Dendritic cell treated with granulocyte-macrophage colony-stimulating factor and Interleukin-4, amounts not matched to agents 40 ng/mL and 50 ng/mL, for 4 days (primary cell): Measurements from ENCODE around the gene HOXC9.

Experiments used
- H3K27ac Mint-ChIP-seq: one replicate; pipeline ENCODE4 v1.8.0; 2022; ENCODE audit warnings: mild to moderate bottlenecking, mixed read lengths
- H3K27me3 Mint-ChIP-seq: one replicate; pipeline ENCODE4 v1.8.0; 2022; ENCODE audit warnings: mild to moderate bottlenecking, mixed read lengths
- H3K36me3 Mint-ChIP-seq: one replicate; pipeline ENCODE4 v1.8.0; 2022; ENCODE audit warnings: low read depth, mixed read lengths
- H3K4me1 Mint-ChIP-seq: one replicate; pipeline ENCODE4 v1.8.0; 2022; ENCODE audit warnings: low read depth, mixed read lengths
- H3K4me3 Mint-ChIP-seq: one replicate; pipeline ENCODE4 v1.8.0; 2022; ENCODE audit warnings: mild to moderate bottlenecking, moderate library complexity, mixed read lengths
- H3K9me3 Mint-ChIP-seq: one replicate; pipeline ENCODE4 v1.8.0; 2022; ENCODE audit warnings: mixed read lengths
- intact Hi-C: fragments of 100-400 bp; cut with micrococcal nuclease; formaldehyde crosslinking; loops from one replicate; pipeline ENCODE4 v1.15.0; 2022

The HOXC9 gene

DNA sequence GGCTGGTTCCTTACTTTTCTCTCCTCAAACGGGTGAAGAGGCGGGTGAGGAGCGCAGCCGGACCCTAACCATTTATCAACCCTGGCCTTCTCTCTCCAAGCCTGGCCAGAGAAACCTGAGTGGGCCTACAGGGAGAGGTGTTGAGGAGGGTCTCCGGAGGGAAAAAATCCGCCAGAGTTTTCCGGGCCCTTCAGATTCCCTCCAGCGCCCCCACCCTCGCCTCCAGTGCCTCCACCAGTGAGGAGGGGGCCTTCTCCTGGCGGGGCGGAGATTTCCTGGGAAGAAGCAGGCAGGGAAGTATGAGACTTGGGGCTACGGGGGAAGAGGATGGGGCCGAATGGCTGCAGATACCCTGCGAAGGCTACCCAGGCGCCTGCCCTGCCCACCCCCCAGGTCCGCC is 31.5 kb downstream of the HOXC9 start:
- peaks cover 23% of the 10 kb centered on the region for H3K4me1 Mint-ChIP-seq
- peaks cover 7% of the 10 kb centered on the region for H3K9me3 Mint-ChIP-seq

DNA sequence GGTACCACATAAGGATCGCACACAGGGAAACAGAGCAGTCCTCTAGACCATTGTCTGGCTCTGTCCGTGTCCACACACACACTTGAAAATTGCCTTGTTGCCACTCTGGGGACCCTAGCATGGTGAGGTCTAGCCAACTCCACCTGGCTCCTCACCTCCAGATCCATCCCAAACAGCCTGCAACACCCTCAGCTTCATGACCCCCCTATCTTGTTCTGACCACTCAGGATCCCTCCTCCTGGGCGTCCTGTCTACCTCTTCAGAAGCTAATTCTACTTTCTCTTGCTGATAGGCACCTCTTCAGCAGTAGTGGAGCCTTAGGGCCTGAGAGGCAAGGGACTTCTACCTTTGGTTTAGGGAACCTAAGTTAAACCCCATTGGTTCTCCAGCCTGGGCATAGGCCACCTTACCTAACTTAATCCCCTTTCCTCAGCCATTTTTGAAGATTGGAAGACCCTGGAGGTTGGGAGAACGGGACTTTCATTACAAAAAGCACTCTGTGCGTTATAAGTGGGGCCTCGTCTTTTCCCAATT is 32.2 kb downstream of the HOXC9 start:
- intact Hi-C loops = loop anchor here (2.0 to 5.0 kb wide), 2 partner anchors 95 to 159 kb away; no protein-coding TSS in a partner anchor
- H3K4me1 Mint-ChIP-seq = peaks cover 16% of the 10 kb centered on the region
- peaks cover 93% of the 10 kb centered on the region for H3K27me3 Mint-ChIP-seq
- no peaks in the 10 kb centered on the region for H3K36me3 Mint-ChIP-seq
- H3K4me3 Mint-ChIP-seq = no peak overlapping the region
- no peak overlapping the region for H3K27ac Mint-ChIP-seq
- peaks cover 7% of the 10 kb centered on the region for H3K9me3 Mint-ChIP-seq

More for the DNA sequence above, 31.5 kb downstream of the HOXC9 start:
- intact Hi-C loops = loop anchor here (5.0 kb wide), 1 partner anchor 96 kb away; no protein-coding TSS in a partner anchor
- peaks cover 93% of the 10 kb centered on the region for H3K27me3 Mint-ChIP-seq
- H3K36me3 Mint-ChIP-seq = no peaks in the 10 kb centered on the region
- no peak overlapping the region for H3K27ac Mint-ChIP-seq
- no peak overlapping the region for H3K4me3 Mint-ChIP-seq

DNA sequence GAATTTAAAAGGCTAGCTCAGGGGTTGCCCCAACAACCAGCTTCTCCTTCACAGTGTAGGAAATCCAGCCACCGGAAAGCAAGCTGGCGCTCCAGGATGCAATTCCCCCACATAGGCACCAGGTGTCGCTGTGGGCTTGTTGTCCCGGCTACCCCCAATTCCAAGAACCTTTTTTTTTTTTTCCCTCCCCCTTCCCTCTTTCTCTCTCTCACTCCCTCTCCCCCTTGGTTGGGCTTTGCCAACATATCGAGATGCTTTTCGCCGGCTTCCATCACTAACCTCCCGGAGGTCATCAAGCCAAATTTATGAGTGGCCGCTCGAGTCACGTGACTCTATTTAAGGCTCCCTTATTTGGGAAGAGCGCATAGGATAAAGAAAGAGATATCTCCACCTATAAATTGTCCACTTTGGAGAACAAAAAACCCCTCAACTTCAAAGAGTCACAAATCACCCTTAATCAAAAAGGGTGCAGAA is 32.7 kb downstream of the HOXC9 start, which contains the start of gene HOXC5:
HOXC5 (plus strand) TSS at position 424 of the 474 bp plus-strand sequence. CDS start 73 bp downstream, outside the sequence.
- H3K27ac Mint-ChIP-seq = no peak within 1 kb of the TSS
- H3K4me3 Mint-ChIP-seq = no peak within 1 kb of the TSS
- H3K9me3 Mint-ChIP-seq = peaks cover 7% of the 10 kb centered on the region

DNA sequence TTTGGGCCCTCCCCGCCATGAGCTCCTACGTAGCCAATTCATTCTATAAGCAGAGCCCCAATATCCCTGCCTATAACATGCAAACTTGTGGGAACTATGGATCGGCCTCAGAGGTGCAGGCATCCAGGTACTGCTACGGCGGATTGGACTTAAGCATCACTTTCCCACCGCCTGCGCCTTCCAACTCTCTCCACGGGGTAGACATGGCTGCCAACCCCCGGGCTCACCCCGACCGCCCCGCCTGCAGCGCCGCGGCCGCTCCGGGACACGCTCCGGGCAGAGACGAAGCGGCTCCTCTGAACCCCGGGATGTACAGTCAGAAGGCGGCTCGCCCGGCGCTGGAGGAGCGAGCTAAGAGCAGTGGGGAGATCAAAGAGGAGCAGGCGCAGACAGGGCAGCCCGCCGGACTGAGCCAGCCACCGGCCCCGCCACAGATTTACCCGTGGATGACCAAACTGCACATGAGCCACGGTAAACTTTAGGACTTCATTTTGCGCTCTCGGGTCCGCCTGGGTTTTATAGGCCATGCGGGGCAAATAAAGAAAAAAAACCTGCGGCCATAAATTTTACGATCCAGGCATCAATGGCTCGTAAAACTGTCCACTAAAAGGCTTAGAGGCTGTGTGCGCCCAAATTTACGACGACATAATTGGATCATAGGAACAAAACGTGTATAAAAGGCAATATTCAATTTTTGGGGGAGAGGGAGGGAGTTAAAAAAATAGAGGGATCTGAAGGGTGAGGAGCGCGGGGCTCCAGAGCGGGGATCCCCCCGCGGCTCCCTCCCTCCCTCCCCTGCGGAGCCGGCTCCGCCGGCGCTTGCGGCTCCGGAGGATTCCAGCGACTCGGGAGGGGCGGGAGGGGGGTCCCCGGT is 33.4 kb downstream of the HOXC9 start:
- peaks cover 14% of the 10 kb centered on the region for H3K4me1 Mint-ChIP-seq
- H3K27me3 Mint-ChIP-seq = peaks cover 94% of the 10 kb centered on the region
- intact Hi-C loops = loop anchor here (2.0 to 5.0 kb wide), 2 partner anchors 94 to 157 kb away; no protein-coding TSS in a partner anchor
- H3K9me3 Mint-ChIP-seq = peaks cover 7% of the 10 kb centered on the region
- H3K36me3 Mint-ChIP-seq = no peaks in the 10 kb centered on the region
- H3K27ac Mint-ChIP-seq = no peak overlapping the region
- H3K4me3 Mint-ChIP-seq = no peak overlapping the region

More for the DNA sequence above, 32.7 kb downstream of the HOXC9 start, which contains the start of gene HOXC5:
- peaks cover 93% of the 10 kb centered on the region for H3K27me3 Mint-ChIP-seq
- peaks cover 15% of the 10 kb centered on the region for H3K4me1 Mint-ChIP-seq
- H3K36me3 Mint-ChIP-seq = no peaks in the 10 kb centered on the region
- intact Hi-C loops = loop anchor here (2.0 to 5.0 kb wide), 2 partner anchors 95 to 158 kb away; no protein-coding TSS in a partner anchor

DNA sequence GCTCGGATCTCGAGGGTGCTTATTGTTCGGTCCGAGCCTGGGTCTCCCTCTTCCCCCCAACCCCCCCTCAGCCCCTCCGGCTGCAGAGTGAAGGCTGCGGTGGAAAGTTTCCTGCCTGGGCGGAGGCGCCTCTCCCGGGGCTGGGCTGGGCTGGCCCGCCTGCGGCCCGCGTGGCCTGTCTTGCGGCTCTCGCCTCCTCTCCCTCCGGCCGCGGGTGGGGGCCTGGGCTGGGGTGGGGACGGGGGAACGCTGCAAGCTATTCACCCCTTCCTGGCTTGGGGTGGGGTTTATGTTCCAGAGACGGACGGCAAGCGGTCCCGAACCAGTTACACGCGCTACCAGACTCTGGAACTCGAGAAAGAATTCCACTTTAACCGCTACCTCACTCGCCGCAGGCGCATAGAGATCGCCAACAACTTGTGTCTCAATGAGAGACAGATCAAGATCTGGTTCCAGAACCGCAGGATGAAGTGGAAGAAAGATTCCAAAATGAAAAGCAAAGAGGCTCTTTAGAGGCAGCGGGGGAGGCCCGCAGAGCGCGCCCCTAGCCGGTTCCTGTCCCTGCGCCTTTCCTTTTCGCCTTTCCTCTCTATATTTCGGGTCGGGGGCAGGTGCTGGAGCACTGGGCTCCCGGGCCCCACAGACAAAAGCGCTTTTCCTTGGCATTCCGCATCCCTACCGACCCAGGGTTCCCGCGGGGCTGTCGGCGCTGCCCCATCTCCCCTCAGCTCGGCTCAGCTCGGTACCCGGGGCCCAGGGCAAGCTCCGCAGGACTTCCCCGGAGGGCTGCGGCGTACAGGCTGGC is 34.2 kb downstream of the HOXC9 start:
- Mint-ChIP-seq H3K36me3 (no peaks in the 10 kb centered on the region), H3K4me3 (no peak overlapping the region), H3K4me1 (peaks cover 10% of the 10 kb centered on the region), H3K9me3 (peaks cover 7% of the 10 kb centered on the region), H3K27me3 (peaks cover 94% of the 10 kb centered on the region), H3K27ac (no peak overlapping the region)
- intact Hi-C loops = loop anchor here (2.0 to 5.0 kb wide), 2 partner anchors 93 to 157 kb away; no protein-coding TSS in a partner anchor

DNA sequence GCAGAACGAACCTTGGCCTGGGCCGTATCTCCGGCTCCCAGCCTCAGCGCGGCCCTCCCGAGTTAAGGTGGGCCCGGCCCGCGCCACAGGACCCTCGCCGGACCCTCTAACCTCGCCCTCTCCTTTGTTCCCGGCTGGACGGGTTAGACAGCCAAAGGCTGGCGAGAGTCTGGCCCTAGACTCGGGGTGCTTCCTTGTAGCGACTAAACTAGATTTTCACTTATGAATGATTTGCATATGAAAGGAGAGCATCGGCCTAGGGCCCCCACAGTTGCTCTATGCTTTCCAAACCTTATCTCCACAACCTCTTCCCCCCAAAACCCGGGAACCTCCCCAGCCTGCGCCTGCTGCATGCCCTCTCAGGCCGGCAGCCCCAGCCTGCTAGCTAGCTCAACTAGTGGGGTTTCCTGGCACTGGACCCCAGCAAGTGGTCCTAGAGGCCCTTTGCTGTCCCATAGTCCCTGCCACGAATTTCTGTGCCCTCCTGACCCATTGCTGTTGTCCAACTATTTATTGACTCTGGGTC is 34.9 kb downstream of the HOXC9 start:
- intact Hi-C loops = loop anchor here (5.0 kb wide), 1 partner anchor 92 kb away; no protein-coding TSS in a partner anchor
- no peaks in the 10 kb centered on the region for H3K36me3 Mint-ChIP-seq
- peaks cover 7% of the 10 kb centered on the region for H3K9me3 Mint-ChIP-seq
- H3K4me3 Mint-ChIP-seq = no peak overlapping the region
- peaks cover 95% of the 10 kb centered on the region for H3K27me3 Mint-ChIP-seq
- no peak overlapping the region for H3K27ac Mint-ChIP-seq
- H3K4me1 Mint-ChIP-seq = peaks cover 5% of the 10 kb centered on the region

DNA sequence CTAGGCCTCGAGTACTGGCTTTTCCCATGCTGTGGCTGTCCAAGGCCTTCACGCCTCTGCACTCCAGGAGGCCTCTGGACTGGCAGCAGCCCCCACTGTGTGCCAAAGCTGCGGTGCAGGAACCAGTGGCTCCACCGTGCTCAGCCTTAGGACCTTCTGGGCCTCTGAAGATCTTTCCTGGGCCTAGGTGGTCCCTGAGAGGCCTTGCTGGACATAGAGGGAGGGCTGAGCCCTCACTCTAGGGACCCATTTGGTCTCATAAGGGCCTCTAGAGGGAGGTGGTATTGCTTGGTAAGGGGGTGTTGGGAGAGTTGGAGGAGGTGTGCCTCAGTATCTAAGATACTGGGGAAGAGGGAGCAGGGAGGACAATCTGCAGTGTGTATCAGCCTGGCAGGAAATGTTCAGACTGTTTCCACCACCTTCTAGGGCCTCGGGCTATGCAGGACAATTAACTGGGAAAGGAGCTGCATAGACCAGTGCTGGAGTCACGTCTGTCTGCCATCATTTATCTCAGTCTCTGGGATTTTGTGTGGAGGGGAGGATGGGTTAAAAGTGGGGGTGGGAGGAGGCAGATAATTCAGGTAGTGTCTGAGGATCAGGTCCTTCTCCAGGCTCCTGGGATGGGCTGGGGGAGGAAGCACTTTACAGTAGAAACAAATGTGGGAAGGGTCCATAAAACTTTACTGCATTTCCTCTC is 35.8 kb downstream of the HOXC9 start:
- Mint-ChIP-seq H3K9me3 (peaks cover 7% of the 10 kb centered on the region), H3K4me1 (peaks cover 5% of the 10 kb centered on the region), H3K27me3 (peaks cover 97% of the 10 kb centered on the region), H3K36me3 (no peaks in the 10 kb centered on the region), H3K27ac (no peak overlapping the region), H3K4me3 (no peak overlapping the region)
- intact Hi-C loops = no loop called here

DNA sequence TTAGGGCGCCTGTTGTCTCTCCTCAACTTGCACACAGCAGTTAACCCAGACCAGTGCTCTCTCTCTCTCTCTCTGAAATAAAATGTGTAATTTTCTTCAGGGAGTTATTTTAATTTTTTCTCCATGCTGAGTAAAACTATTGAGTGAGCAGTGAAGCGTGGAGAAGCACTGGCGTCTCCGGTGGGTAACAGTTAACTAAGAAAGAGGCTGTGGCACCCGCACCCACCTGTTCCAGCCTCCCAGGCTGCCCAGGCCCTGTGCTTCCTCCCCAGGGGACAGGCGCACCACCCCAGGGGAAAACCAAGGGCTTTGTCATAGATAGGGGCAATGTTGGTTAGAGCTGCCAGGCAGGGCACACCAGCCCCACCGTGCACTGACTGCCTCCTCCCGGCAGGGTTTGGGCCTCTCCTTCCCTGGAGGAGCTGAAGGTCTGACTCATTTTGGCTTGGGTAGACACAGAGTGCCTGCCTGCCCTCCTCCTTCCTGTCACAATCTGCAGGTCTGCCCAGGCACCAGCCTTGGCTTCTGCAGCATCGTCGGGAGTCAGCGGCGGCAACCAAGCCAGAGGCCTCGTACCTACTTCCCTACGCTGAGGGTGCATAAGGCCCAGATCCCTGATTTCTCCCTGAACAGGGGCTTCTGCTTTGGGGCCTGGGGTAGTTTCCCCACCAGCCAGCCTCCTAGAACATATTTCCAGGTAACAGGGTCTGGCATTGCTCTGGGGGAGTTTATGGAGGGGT is 36.8 kb downstream of the HOXC9 start:
- peaks cover 95% of the 10 kb centered on the region for H3K27me3 Mint-ChIP-seq
- peaks cover 5% of the 10 kb centered on the region for H3K4me1 Mint-ChIP-seq
- H3K9me3 Mint-ChIP-seq = peaks cover 7% of the 10 kb centered on the region
- no peaks in the 10 kb centered on the region for H3K36me3 Mint-ChIP-seq
- no peak overlapping the region for H3K4me3 Mint-ChIP-seq
- no peak overlapping the region for H3K27ac Mint-ChIP-seq
- intact Hi-C loops = no loop called here

DNA sequence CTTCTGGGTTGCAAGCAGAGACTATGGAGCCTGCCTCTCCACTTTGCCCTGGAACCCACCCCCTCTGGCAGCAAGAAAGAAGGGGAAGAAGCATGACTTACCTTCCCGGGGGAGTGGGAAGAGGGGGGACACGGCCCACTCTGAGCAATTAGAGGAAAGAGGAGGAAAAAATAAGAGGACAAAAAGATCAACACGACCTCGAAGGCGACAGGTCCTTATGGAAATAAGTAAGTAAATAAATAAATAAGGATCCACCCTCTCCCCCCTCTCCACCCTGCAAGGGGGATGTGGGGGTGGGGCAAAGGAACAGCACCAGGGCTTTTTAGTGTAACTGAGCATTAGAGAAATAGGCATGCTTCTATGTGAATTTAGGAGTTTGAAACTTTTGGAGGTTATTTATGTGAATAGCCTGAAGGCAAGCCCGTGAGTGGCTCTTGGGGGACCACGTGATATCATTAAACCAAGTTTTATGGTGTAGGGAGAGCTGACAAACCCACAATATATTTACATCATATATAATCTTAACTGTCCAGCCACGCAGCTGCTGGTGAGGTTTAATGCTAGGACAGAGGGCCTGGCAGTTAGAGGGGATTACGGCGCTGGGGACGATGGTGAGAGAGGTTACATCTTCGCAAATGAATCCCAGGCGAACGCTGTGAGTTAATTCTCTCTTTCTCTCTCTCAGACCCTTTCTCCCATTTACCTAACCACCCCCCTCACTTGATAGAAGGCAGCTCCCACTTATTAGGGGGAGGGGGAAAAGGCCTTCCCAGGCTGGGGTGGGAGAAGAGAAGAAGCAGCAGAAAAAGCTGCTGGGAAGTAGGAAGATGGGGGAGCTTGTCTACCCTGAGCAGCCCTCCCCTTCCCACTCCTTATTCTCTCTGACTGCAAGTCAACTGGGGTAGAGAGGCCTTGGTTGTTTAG is 37.7 kb downstream of the HOXC9 start:
- Mint-ChIP-seq H3K4me3 (no peak overlapping the region), H3K4me1 (peaks cover 3% of the 10 kb centered on the region), H3K27ac (no peak overlapping the region), H3K27me3 (peaks cover 95% of the 10 kb centered on the region), H3K9me3 (peaks cover 5% of the 10 kb centered on the region), H3K36me3 (no peaks in the 10 kb centered on the region)
- intact Hi-C loops = no loop called here

DNA sequence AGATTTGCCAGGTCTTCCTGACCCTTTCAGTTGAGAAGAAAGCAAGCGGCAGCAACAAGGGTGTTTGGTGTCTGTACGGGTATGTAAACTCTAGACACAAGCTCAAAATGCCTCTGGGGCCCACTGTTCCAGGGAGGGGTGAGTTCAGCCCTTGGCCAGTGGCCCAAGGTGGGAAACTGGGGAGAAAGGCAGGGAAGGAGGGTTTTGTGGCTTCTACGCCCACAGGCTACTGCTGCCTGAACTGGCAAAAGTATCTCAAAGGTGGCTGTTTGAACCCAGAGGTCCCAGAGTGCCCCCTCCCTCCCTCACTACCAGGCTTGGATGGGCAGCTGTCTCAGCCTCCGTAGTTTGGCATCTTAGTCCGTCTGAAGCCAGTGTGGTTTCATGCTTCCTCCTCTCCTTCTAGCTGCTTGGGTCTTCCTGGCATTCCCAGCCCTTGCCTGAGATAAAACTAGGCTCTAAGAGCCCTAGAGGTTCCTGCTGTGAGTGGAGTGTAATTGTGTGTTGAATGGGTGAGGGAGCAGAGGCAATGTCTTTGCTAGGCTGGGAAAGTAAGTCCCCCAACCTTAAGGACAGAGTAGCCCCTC is 38.4 kb downstream of the HOXC9 start:
- peaks cover 95% of the 10 kb centered on the region for H3K27me3 Mint-ChIP-seq
- H3K4me3 Mint-ChIP-seq = no peak overlapping the region
- no peaks in the 10 kb centered on the region for H3K4me1 Mint-ChIP-seq
- no peak overlapping the region for H3K27ac Mint-ChIP-seq
- H3K36me3 Mint-ChIP-seq = no peaks in the 10 kb centered on the region
- H3K9me3 Mint-ChIP-seq = no peaks in the 10 kb centered on the region
- intact Hi-C loops = no loop called here

DNA sequence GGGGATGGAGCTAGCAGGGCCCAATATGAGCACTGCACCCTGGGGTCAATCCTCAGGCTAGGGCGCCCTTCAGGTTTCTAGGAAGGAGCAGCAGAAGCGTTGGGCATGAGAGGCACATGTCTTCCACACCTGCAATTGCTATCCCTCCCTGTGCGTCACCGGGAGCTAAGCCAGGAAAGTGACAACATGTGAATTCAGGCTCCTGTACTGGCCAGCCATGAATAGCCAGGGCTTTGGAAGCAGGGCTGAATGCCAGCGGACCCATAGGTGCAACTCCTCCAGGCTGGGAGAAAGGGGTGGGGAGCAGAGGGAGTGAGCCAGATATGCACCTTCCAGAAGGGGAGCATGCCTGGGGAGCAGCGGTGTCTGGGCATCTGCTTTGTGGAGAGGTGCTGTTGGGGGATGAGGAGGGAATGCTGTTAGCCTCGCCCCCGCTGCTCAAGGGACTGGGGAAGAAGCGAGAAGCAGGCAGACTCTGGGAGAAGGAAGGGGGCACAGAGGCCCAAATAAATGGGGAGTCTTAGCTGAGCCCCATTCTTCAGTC is 39.0 kb downstream of the HOXC9 start:
- peaks cover 98% of the 10 kb centered on the region for H3K27me3 Mint-ChIP-seq
- intact Hi-C loops = no loop called here
- no peak overlapping the region for H3K4me3 Mint-ChIP-seq
- H3K4me1 Mint-ChIP-seq = no peaks in the 10 kb centered on the region
- H3K27ac Mint-ChIP-seq = no peak overlapping the region
- no peaks in the 10 kb centered on the region for H3K36me3 Mint-ChIP-seq
- H3K9me3 Mint-ChIP-seq = no peaks in the 10 kb centered on the region
